ENCODE measurements around the gene MARCHF3.
"Not testable (repeated sequence)": the region's sequence is repeated elsewhere in the genome, so short reads cannot be mapped to it uniquely, and the experiment has no call there.

The MARCHF3 gene

GRCh38 chr5:127030259-127031146 lies at the start of gene MARCHF3:
MARCHF3 (minus strand) TSS chr5:127030558; CDS start chr5:126918171, 112,387 bp downstream.
- DNase-seq (ENCODE audit: low read depth in 2 of 2, low spot score in 1 of 2), result peak; percentile 73 to 83

DNA sequence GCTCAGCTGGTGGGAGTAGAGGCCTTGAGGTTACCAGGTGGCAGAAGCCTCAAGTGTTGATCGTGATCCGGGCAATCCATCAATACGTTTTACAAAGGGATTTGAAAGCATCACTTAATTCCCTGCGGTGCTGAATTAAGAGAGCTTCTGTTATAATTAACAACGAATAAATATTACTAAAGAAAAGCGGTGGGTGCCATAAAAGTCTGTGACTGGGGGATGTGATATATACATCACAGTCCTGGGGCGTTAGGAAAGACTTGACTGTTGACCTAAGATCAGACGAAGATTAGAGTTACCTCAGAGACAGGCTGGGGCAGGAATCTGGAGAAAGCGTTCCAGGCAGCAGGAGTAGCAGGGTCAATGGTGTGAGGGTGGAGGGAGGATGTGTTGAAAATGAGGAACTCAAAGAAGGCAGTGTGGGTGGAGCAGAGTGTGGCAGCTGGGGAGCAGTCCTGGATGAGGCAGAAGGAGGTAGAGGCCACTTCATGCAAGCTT lies 49.7 kb upstream of the MARCHF3 start:
- DNase-seq (ENCODE audit: low read depth in 2 of 2, low spot score in 1 of 2), result no peak

DNA sequence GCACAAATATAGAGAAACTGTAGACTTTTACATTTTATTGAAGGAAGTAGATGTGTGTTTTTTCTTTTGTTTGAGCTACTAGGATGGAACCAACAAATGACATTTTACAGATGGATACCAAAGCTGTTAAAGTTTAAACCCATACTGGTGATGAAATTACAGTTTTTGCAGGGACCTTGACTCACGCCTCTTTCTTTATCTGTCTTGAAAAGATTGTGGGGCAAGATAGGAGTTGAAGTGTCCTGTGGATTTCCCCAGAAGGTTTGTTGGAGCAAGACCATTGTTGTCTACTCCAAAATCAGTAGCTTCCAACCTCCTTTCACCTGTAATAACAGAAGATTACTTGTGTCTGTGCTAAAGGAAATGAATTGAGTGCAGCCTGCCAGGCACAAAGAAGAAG lies 47.0 kb upstream of the MARCHF3 start:
- DNase-seq (ENCODE audit: low read depth in 2 of 2, low spot score in 1 of 2), result no peak

- DNase-seq (ENCODE audit: low read depth in 2 of 2, low spot score in 1 of 2), result no peak
These were observed 46.2 kb upstream of the MARCHF3 start for GRCh38 chr5:127076315-127077129.

GRCh38 chr5:127074466-127074865 lies 44.1 kb upstream of the MARCHF3 start:
- DNase-seq (ENCODE audit: low read depth in 2 of 2, low spot score in 1 of 2), result no peak

DNA sequence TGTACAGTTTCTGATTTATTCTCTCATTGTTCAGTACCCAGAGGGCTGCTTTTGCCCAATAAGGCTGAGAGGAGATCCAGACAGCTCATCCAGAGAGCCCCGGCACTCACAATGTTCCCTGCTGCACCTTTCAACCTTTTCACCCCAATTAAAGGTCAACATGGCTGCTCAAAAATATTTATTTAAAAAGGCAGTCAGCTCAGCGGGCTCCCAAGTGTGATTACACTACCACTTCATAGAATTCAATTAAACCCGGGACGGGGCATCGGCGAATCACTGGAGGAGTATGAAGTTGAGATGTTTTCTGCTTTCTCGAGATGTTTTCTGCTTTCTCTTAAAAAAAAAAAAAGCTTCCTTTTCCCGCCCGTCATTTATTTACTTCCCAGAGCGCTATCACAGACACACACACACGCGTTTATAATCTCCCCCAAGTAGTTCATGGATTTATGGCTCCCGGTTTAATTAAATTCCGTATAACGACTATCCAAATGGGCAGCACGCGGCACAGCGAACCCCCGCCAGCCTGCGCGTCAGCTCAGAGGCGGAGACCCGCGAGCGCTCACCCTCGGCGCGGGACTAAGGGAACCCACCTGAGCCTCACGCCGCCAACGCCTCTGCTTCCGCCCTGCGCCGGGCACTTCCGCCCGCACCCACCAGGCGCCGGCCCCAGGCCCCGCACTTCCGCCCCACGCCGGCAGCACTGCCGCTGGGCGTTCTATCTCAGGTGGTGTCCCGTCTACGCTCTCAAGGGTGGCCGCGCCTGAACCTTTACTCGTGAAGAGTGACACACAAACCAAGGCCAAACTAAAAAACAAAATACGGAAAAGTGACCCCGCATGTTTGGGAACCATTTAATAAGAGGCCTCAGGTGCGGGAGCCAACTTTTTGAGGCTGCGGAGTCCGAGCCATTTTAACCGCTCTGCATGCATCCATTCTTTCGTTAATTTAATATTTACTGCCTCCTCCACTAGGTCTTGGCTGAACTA lies 42.8 kb upstream of the MARCHF3 start, which contains the start of gene C5orf63:
TSS of gene C5orf63 (minus strand) at position 642 of the 986 bp plus-strand sequence. CDS start 14,507 bp downstream, outside the sequence.
- DNase-seq (ENCODE audit: low read depth in 2 of 2, low spot score in 1 of 2), result peak; percentile 16 to 25

DNA sequence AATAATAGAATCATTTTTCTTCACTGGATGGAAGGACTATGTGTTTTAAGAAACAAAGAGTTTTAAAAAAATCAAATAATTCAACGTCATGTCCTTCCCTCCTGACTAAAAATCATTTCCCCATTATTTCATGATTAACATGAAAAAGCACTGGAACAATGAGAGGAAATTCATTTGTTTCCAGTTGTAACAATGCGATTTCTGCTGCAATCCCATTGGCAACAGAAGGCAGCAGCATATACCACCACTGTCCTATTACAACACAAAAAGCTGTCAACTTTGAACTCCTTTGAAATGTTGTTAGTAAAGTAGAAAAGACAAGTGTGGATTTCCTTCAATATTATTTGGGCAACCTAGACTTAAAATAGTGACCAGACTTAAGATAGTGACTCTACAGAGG lies 39.9 kb upstream of the MARCHF3 start:
- no peak for DNase-seq (ENCODE audit: low read depth in 2 of 2, low spot score in 1 of 2)

DNA sequence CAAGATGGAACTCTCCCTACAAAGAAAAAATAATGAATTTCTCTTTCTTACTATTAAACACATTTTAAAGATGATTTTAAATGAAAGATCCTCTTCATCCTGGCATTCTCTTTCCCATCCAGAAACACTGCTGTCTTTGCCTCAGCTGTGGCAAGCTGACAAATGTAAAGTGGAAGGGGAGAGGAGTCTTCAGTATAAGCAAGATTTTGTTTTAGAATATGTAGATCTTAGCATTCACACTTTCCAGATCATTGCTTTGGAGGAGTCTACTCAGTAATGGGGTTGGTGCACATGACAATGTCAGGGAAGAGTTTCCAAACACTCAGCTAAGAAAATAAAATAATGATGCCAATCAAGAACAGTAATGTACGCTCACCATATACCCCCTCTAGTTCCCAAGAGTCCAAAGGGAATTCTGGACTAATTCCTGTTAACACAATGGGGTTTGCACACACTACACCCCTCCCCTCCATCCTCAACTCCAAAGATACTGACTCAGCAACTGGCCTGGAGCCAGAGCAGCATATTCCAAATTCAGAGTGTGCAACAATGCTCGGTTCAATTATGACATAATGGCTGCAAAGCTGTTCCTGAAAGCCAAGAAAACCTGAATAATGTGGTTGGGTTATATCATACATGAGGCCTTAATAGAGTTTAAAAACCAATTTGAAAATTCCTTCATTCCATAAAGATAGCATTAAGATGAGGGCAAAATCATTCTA lies 38.3 kb upstream of the MARCHF3 start:
- DNase-seq (ENCODE audit: low read depth in 2 of 2, low spot score in 1 of 2), result no peak

- no peak for DNase-seq (ENCODE audit: low read depth in 2 of 2, low spot score in 1 of 2)
These were observed 36.4 kb upstream of the MARCHF3 start for GRCh38 chr5:127066721-127067120.

- no peak for DNase-seq (ENCODE audit: low read depth in 2 of 2, low spot score in 1 of 2)
These were observed 34.0 kb upstream of the MARCHF3 start for GRCh38 chr5:127064253-127064840.

DNA sequence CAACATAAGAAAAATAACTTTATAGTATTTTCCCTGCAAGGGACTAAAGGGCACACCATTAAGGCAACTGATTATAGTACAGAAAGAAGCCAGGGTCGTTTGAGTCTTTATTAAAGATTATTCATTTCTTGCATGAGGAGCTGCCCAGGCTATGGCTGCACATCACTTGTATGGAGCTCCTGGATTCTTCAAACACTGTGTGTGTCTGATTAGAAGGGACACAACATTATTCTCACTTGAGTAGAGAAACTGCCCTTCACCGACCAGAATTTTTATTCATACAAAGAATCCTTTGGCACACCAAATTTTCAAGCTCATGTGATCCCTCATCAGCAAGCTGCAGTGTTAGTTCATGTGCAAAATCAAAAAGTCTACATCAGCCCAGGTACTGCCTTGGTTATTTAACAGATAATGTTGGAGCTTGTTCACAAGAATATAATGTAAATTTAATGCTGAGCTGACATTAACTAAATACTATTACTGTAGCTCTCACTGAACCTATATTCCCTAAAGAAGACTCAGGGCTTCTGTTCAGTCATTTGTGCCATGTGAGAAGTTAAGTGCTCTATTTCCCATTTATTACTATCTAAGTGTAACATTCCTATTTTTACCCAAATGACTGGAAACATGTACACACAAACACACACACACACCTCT lies 33.0 kb upstream of the MARCHF3 start:
- DNase-seq (ENCODE audit: low read depth in 2 of 2, low spot score in 1 of 2), result no peak

DNA sequence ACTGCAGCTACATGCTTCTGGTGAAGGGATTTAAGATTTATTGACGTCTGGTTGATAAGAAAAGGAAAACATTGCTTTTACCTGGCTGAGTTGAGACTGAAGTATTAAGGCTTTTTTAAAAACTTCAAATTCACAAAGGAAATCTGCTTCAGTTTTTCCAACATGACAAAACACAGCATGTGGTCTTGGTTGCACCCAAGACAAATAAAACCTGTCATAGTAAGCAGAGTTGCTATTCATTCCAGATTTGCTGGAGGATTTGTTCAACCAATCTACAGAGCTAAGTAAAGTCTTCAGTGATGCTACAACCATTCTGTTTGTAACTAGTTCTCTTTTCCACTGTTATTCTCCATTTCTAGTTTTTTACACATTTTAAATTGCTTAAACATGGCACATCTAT lies 31.6 kb upstream of the MARCHF3 start:
- DNase-seq (ENCODE audit: low read depth in 2 of 2, low spot score in 1 of 2), result no peak

- no peak for DNase-seq (ENCODE audit: low read depth in 2 of 2, low spot score in 1 of 2)
These were observed 31.2 kb upstream of the MARCHF3 start for GRCh38 chr5:127061537-127061936.

GRCh38 chr5:127060470-127060985 lies 30.2 kb upstream of the MARCHF3 start:
- no peak for DNase-seq (ENCODE audit: low read depth in 2 of 2, low spot score in 1 of 2)

DNA sequence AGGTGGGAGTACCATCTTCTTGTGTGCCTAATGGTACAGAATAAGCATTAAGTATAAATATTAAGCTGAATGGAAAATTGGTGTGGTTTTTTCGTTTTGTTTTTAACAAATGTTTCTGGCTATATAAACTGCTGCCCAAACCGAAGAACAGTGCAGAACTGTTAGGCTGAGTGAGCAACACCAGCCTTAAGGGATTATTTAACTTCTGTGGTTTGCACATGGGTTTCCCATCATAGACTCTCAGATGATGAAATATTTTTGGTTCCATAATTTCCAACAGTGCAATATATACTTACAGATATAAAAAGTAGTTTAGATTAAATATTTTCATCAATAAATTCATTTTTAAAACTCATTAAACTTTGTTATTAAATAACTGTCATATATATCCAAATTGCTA lies 26.5 kb upstream of the MARCHF3 start:
- no peak for DNase-seq (ENCODE audit: low read depth in 2 of 2, low spot score in 1 of 2)

DNA sequence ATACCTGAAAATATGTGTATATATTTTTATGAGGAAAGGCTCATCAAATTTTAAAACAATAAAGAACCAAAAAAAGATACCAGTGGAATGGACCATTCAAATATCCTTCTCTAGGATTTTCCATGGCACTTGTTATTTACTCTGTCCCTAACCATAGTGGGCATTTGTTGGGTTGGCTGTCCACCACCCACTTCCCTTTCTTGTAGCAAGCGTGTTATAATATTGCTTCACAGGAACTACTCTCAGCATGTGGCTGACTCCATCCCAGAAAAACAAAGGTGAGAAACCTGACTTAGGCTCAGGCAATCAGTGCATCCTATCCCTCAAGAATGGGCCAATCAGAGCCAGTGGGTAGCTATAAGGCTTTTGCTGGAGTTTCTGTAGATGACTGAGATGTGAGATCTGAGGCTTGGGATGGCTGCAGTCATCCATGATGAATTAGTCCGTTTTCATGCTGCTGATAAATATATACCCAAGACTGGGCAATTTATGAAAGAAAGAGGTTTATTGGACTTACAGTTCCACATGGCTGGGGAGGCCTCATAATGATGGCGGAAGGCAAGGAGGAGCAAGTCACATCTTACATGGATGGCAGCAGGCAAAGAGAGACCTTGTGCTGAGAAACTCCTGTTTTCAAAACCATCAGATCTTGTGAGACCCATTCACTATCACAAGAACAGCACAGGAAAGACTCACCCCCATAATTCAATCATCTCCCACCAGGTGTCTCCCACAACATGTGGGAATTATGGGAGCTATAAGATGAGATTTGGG lies 25.7 kb upstream of the MARCHF3 start:
- DNase-seq (ENCODE audit: low read depth in 2 of 2, low spot score in 1 of 2), result no peak

GRCh38 chr5:127053551-127053950 lies 23.2 kb upstream of the MARCHF3 start:
- not testable (repeated sequence) for DNase-seq (ENCODE audit: low read depth in 2 of 2, low spot score in 1 of 2)

- DNase-seq (ENCODE audit: low read depth in 2 of 2, low spot score in 1 of 2), result no peak
These were observed 22.7 kb upstream of the MARCHF3 start for GRCh38 chr5:127053049-127053448.

All from stimulated activated CD8-positive, alpha-beta memory T cell treated with anti-CD3 and anti-CD28 coated beads, Interleukin-4, amount 100 ng/mL, for 1 hour (primary cell).